Measurements from ENCODE around the gene UHRF2.

GRCh38 chr9:6490863-6491262 lies 77.9 kb downstream of the UHRF2 start:
- TF ChIP-seq, protein P1, sequence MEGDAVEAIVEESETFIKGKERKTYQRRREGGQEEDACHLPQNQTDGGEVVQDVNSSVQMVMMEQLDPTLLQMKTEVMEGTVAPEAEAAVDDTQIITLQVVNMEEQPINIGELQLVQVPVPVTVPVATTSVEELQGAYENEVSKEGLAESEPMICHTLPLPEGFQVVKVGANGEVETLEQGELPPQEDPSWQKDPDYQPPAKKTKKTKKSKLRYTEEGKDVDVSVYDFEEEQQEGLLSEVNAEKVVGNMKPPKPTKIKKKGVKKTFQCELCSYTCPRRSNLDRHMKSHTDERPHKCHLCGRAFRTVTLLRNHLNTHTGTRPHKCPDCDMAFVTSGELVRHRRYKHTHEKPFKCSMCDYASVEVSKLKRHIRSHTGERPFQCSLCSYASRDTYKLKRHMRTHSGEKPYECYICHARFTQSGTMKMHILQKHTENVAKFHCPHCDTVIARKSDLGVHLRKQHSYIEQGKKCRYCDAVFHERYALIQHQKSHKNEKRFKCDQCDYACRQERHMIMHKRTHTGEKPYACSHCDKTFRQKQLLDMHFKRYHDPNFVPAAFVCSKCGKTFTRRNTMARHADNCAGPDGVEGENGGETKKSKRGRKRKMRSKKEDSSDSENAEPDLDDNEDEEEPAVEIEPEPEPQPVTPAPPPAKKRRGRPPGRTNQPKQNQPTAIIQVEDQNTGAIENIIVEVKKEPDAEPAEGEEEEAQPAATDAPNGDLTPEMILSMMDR (IDR thresholded peaks at IDR 0.05): no peak
- TF ChIP-seq EP300 (IDR thresholded peaks at IDR 0.05) (no peak), POLR2AphosphoS5 (IDR thresholded peaks at IDR 0.05) (no peak)

Measured in upper lobe of left lung (tissue), 4 donors.